DND-41 (cell line): ENCODE results near the gene MAP6.

Experiments used
- ATAC-seq: fragments of 200-7000 bp; cut with Tn5 transposase; 3 replicates; pipeline ENCODE4 v1.9.1; 2021; ENCODE audit warnings: low read depth; ENCODE audit not compliant: insufficient read depth
- DNase-seq: peaks from one replicate; pipeline ENCODE4 v3.0.0-alpha.2; 2020
- H2AFZ ChIP-seq: 2 replicates; pipeline ENCODE4 v1.6.0; 2012; ENCODE audit warnings: low read depth, low read length
- H3K27ac ChIP-seq: 2 replicates; pipeline ENCODE4 v1.5.1; 2012; ENCODE audit warnings: low read length, inconsistent platforms
- H3K27me3 ChIP-seq: fragments of 200-600 bp; sonication (generic); 2 replicates; pipeline ENCODE4 v1.6.0; 2012; ENCODE audit warnings: low read length, mild to moderate bottlenecking, inconsistent platforms; ENCODE audit not compliant: insufficient read depth, poor library complexity
- H3K36me3 ChIP-seq: 2 replicates; pipeline ENCODE4 v1.5.1; 2012; ENCODE audit warnings: low read length, inconsistent platforms; ENCODE audit not compliant: insufficient read depth
- H3K4me1 ChIP-seq: 2 replicates; pipeline ENCODE4 v1.5.1; 2012; ENCODE audit warnings: mild to moderate bottlenecking, low read length; ENCODE audit not compliant: insufficient read depth
- H3K4me2 ChIP-seq: 2 replicates; pipeline ENCODE4 v1.6.0; 2012; ENCODE audit warnings: mild to moderate bottlenecking, moderate library complexity, low read length, inconsistent platforms; ENCODE audit not compliant: insufficient read depth
- H3K4me3 ChIP-seq, 2 experiments: fragments of 200-600 bp in 1 of 2; shearing (Covaris generic) in 1 of 2; 2 replicates each; pipeline ENCODE4 v1.5.1; 2012 to 2016; ENCODE audit warnings: inconsistent platforms in 2 of 2, low read length in 2 of 2, mild to moderate bottlenecking in 2 of 2, low read depth in 1 of 2, moderate library complexity in 1 of 2
- H3K79me2 ChIP-seq: 2 replicates; pipeline ENCODE4 v1.6.0; 2012; ENCODE audit warnings: low read length, inconsistent platforms; ENCODE audit not compliant: insufficient read depth
- H3K9ac ChIP-seq: 2 replicates; pipeline ENCODE4 v1.6.0; 2012; ENCODE audit warnings: low read depth, mild to moderate bottlenecking, inconsistent platforms, low read length, moderate library complexity
- H3K9me3 ChIP-seq: 2 replicates; pipeline ENCODE4 v1.5.1; 2012; ENCODE audit warnings: low read length, moderate library complexity, mild to moderate bottlenecking, inconsistent platforms; ENCODE audit not compliant: insufficient read depth, severe bottlenecking
- H4K20me1 ChIP-seq: 2 replicates; pipeline ENCODE4 v1.6.0; 2012; ENCODE audit warnings: low read length; ENCODE audit not compliant: insufficient read depth
- CTCF ChIP-seq: IDR thresholded peaks from 2 replicates; pipeline ENCODE4 v1.5.1; 2012; ENCODE audit warnings: borderline replicate concordance, low read length, moderate library complexity, mild to moderate bottlenecking; ENCODE audit not compliant: poor library complexity, severe bottlenecking; ENCODE audit errors: extremely low read depth
- EZH2 ChIP-seq: IDR thresholded peaks from 3 replicates; pipeline ENCODE4 v1.6.1; 2012; ENCODE audit warnings: borderline replicate concordance, low read depth, mild to moderate bottlenecking, moderate library complexity, low read length, inconsistent platforms; ENCODE audit not compliant: severe bottlenecking

The MAP6 gene

GRCh38 chr11:75656044-75656727 lies 12.7 kb downstream of the MAP6 start:
- no peak overlapping the region for H3K27ac ChIP-seq
- no peak overlapping the region for H3K4me2 ChIP-seq
- TF ChIP-seq CTCF (no peak), EZH2 (no peak)
- no peak for ATAC-seq
- DNase-seq = no peak
- no peaks in the 10 kb centered on the region for H3K79me2 ChIP-seq
- H3K36me3 ChIP-seq = no peaks in the 10 kb centered on the region
- no peak overlapping the region for H3K9ac ChIP-seq
- H3K4me1 ChIP-seq = no peaks in the 10 kb centered on the region
- no peaks in the 10 kb centered on the region for H4K20me1 ChIP-seq
- H3K4me3 ChIP-seq = no peak overlapping the region
- H2AFZ ChIP-seq = no peak overlapping the region
- no peaks in the 10 kb centered on the region for H3K9me3 ChIP-seq
- peaks cover 11% of the 10 kb centered on the region for H3K27me3 ChIP-seq

GRCh38 chr11:75655605-75656004 lies 13.2 kb downstream of the MAP6 start:
- Histone ChIP-seq H3K9ac (no peak overlapping the region), H4K20me1 (no peaks in the 10 kb centered on the region), H2AFZ (no peak overlapping the region), H3K27ac (no peak overlapping the region), H3K79me2 (no peaks in the 10 kb centered on the region), H3K36me3 (no peaks in the 10 kb centered on the region), H3K4me3 (no peak overlapping the region), H3K4me2 (no peak overlapping the region), H3K27me3 (peaks cover 11% of the 10 kb centered on the region), H3K4me1 (no peaks in the 10 kb centered on the region), H3K9me3 (no peaks in the 10 kb centered on the region)
- TF ChIP-seq CTCF (no peak), EZH2 (no peak)
- ATAC-seq (no peak), DNase-seq (no peak)

DNA sequence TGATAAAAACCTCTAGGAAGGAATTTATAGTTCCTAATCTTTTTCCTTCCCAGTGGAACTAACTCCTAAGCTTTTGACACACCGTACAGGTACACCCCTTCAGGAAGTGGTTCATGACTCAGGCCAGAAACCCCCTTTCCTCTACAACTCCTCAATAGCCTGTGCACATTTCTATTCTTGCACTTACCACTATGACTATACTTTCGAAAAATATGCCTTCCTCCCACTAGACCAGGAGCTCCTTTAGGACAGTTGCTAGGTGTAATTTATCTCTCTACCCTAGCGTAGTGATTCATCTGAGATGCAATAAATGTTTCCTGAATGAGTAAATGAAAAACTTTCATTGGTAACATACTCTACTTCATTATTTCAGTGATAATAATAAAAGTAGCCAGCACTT lies 14.5 kb downstream of the MAP6 start:
- Histone ChIP-seq H3K9me3 (no peaks in the 10 kb centered on the region), H3K27ac (no peak overlapping the region), H3K9ac (no peak overlapping the region), H3K79me2 (no peaks in the 10 kb centered on the region), H3K4me3 (no peak overlapping the region), H2AFZ (no peak overlapping the region), H3K4me1 (no peaks in the 10 kb centered on the region), H3K4me2 (no peak overlapping the region), H3K36me3 (no peaks in the 10 kb centered on the region), H4K20me1 (no peaks in the 10 kb centered on the region), H3K27me3 (peaks cover 11% of the 10 kb centered on the region)
- DNase-seq (no peak), ATAC-seq (no peak)
- TF ChIP-seq CTCF (no peak), EZH2 (no peak)
